ENCODE results near the gene C1QTNF1. TPM values are rescaled to one million over a fixed set of nuclear protein-coding genes. Genes with fewer than 3 reads are reported as not detected.

The C1QTNF1 gene
- total RNA-seq, 1 experiment from 2014 or later: 4.0 TPM

- no peak for TF ChIP-seq ATF3 (IDR thresholded peaks at IDR 0.05)
- no peak for TF ChIP-seq POLR2AphosphoS5 (IDR thresholded peaks at IDR 0.05; ENCODE audit: low read depth, low read length)
- TF ChIP-seq SP1 (IDR thresholded peaks at IDR 0.05; ENCODE audit: low read depth): no peak
- TF ChIP-seq JUND (IDR thresholded peaks at IDR 0.05): no peak
- TF ChIP-seq EZH2 (IDR thresholded peaks at IDR 0.05): no peak
- TF ChIP-seq, protein P1, sequence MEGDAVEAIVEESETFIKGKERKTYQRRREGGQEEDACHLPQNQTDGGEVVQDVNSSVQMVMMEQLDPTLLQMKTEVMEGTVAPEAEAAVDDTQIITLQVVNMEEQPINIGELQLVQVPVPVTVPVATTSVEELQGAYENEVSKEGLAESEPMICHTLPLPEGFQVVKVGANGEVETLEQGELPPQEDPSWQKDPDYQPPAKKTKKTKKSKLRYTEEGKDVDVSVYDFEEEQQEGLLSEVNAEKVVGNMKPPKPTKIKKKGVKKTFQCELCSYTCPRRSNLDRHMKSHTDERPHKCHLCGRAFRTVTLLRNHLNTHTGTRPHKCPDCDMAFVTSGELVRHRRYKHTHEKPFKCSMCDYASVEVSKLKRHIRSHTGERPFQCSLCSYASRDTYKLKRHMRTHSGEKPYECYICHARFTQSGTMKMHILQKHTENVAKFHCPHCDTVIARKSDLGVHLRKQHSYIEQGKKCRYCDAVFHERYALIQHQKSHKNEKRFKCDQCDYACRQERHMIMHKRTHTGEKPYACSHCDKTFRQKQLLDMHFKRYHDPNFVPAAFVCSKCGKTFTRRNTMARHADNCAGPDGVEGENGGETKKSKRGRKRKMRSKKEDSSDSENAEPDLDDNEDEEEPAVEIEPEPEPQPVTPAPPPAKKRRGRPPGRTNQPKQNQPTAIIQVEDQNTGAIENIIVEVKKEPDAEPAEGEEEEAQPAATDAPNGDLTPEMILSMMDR (IDR thresholded peaks at IDR 0.05 in 2 of 3, conservative IDR thresholded peaks at IDR 0.05 in 1 of 3; ENCODE audit: borderline replicate concordance in 1 of 3, insufficient read depth in 1 of 3, low read depth in 2 of 3, low read length in 2 of 3): no peak
- TF ChIP-seq ELF1 (IDR thresholded peaks at IDR 0.05; ENCODE audit: borderline replicate concordance, low read depth): no peak
- TF ChIP-seq FOSL1 (IDR thresholded peaks at IDR 0.05; ENCODE audit: low read depth): no peak
Observed at GRCh38 chr17:78976907-78977680, 46.9 kb upstream of the C1QTNF1 start (continued).

DNA sequence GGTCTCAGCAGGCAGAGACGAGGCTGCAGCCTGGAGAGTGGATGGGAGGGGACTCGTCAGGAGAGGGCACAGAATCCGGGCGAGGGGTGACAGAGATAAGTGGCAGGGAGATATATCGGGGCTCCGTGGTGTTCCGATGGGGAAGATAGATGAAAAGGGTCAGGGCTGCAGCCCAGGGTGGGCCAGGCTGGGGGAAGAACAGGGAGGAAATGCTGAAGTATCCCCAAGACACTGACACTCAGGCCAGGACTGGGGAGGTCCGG is 46.4 kb upstream of the C1QTNF1 start:
- POLR2A ChIA-PET: no interaction called here
- no peak overlapping the region for H3K9ac ChIP-seq (ENCODE audit: low read length)
- intact Hi-C loops (cut with micrococcal nuclease): loop anchor here (5.0 kb wide), 1 partner anchor 810 kb away; the partner anchor contains the start of gene SYNGR2
- no peaks in the 10 kb centered on the region for H3K9me2 ChIP-seq (ENCODE audit: insufficient read depth)
- BruUV-seq (replicated peaks): no TSS peak
- no peaks in the 10 kb centered on the region for H3K9me3 ChIP-seq (ENCODE audit: control insufficient read depth in 1 of 2, insufficient read depth in 1 of 2, low read depth in 1 of 2, low read length in 2 of 2)
- H3K4me3 ChIP-seq (replicated peaks in 1 of 2; ENCODE audit: low read depth in 1 of 2, low read length in 2 of 2): peak overlapping the region; percentile 81 to 83; a peak in 1 of 4 replicates
- no peaks in the 10 kb centered on the region for H4K20me1 ChIP-seq (ENCODE audit: insufficient read depth)
- H3K27me3 ChIP-seq (ENCODE audit: insufficient read depth, low read length): no peaks in the 10 kb centered on the region
- CTCF ChIA-PET: interaction anchor here (1.7 kb wide), 1 partner anchor 112 kb away, joined by 6 read pairs; no protein-coding TSS in a partner anchor
- no peak overlapping the region for H2AFZ ChIP-seq (ENCODE audit: low read depth, low read length, poor library complexity, severe bottlenecking)
- H3K4me1 ChIP-seq (ENCODE audit: control insufficient read depth in 1 of 2, insufficient read depth in 2 of 2, low read length in 2 of 2): peaks cover 35 to 57% of the 10 kb centered on the region in 2 experiments
- H3K79me2 ChIP-seq (ENCODE audit: insufficient read depth, low read length): peaks cover 31% of the 10 kb centered on the region
- ATAC-seq (no peak), DNase-seq (ENCODE audit: low read depth, low spot score) (no peak)
- H3K27ac ChIP-seq (ENCODE audit: low read depth, low read length): peak overlapping the region; percentile 66; the same call in 1 of the 2 replicates
- H3K36me3 ChIP-seq (ENCODE audit: control insufficient read depth in 1 of 2, insufficient read depth in 2 of 2, low read length in 2 of 2): peaks cover 14 to 25% of the 10 kb centered on the region in 2 experiments; a peak in 3 of 4 replicates
- no peak for TF ChIP-seq JUND (IDR thresholded peaks at IDR 0.05)
- TF ChIP-seq POLR2A (IDR thresholded peaks at IDR 0.05; ENCODE audit: borderline replicate concordance, extremely low read depth, insufficient read depth, insufficient read length): no peak
- TF ChIP-seq ZFX (IDR thresholded peaks at IDR 0.05): no peak
- no peak for TF ChIP-seq ELF1 (IDR thresholded peaks at IDR 0.05; ENCODE audit: borderline replicate concordance, low read depth)
- no peak for TF ChIP-seq ATF3 (IDR thresholded peaks at IDR 0.05)
- TF ChIP-seq SIN3A (IDR thresholded peaks at IDR 0.05; ENCODE audit: low read depth): no peak
- TF ChIP-seq POLR2AphosphoS5 (IDR thresholded peaks at IDR 0.05; ENCODE audit: low read depth, low read length): no peak
- TF ChIP-seq SRF (IDR thresholded peaks at IDR 0.05; ENCODE audit: low read depth): no peak
- TF ChIP-seq, protein P1 (IDR thresholded peaks at IDR 0.05 in 2 of 3, conservative IDR thresholded peaks at IDR 0.05 in 1 of 3; ENCODE audit: borderline replicate concordance in 1 of 3, insufficient read depth in 1 of 3, low read depth in 2 of 3, low read length in 2 of 3): no peak
- no peak for TF ChIP-seq EZH2 (IDR thresholded peaks at IDR 0.05)
- no peak for TF ChIP-seq REST (IDR thresholded peaks at IDR 0.05; ENCODE audit: low read depth)
- TF ChIP-seq FOSL1 (IDR thresholded peaks at IDR 0.05; ENCODE audit: low read depth): no peak
- TF ChIP-seq EGR1 (IDR thresholded peaks at IDR 0.05; ENCODE audit: low read depth): no peak
- no peak for TF ChIP-seq TCF7L2 (IDR thresholded peaks at IDR 0.05; ENCODE audit: borderline replicate concordance, extremely low read depth, insufficient read depth, insufficient read length)
- H3K4me2 ChIP-seq (ENCODE audit: low read length): peak overlapping the region; percentile 95
- RAD21 ChIA-PET (ENCODE audit: low non-redundant PET in 1 of 2, low total read pairs in 2 of 2, uncharacterized antibody in 2 of 2, unreplicated experiment in 2 of 2): no interaction called here

All from HCT116 (cell line).